ENCODE data around the gene SELENOW.
"Not testable (repeated sequence)": the region's sequence is repeated elsewhere in the genome, so short reads cannot be mapped to it uniquely, and the experiment has no call there.

The SELENOW gene

GRCh38 chr19:47755762-47756626, 22.5 kb upstream of the SELENOW start:
- no peak overlapping the region for H3K4me3 ChIP-seq (ENCODE audit: low read depth, low read length)
- no peak for DNase-seq (ENCODE audit: low read depth)

- H3K4me3 ChIP-seq (ENCODE audit: low read depth, low read length) = no peak overlapping the region
- no peak for DNase-seq (ENCODE audit: low read depth)
These were observed 21.9 kb upstream of the SELENOW start for GRCh38 chr19:47756627-47756929.

- H3K4me3 ChIP-seq (ENCODE audit: low read depth, low read length) = no peak overlapping the region
- no peak for DNase-seq (ENCODE audit: low read depth)
These were observed 21.4 kb upstream of the SELENOW start for GRCh38 chr19:47756953-47757608.

GRCh38 chr19:47757617-47758442, 20.7 kb upstream of the SELENOW start:
- no peak for DNase-seq (ENCODE audit: low read depth)
- H3K4me3 ChIP-seq (ENCODE audit: low read depth, low read length) = no peak overlapping the region

GRCh38 chr19:47758443-47758804, 20.1 kb upstream of the SELENOW start:
- no peak for DNase-seq (ENCODE audit: low read depth)

GRCh38 chr19:47760632-47760999, 17.9 kb upstream of the SELENOW start:
- DNase-seq (ENCODE audit: low read depth) = no peak
- no peak overlapping the region for H3K4me3 ChIP-seq (ENCODE audit: low read depth, low read length)

More at GRCh38 chr19:47758443-47758804, 20.1 kb upstream of the SELENOW start:
- no peak overlapping the region for H3K4me3 ChIP-seq (ENCODE audit: low read depth, low read length)

- H3K4me3 ChIP-seq (ENCODE audit: low read depth, low read length) = no peak overlapping the region
- DNase-seq (ENCODE audit: low read depth) = no peak
These were observed 16.9 kb upstream of the SELENOW start for GRCh38 chr19:47761566-47761965.

- DNase-seq (ENCODE audit: low read depth) = no peak
- H3K4me3 ChIP-seq (ENCODE audit: low read depth, low read length) = no peak overlapping the region
These were observed 16.4 kb upstream of the SELENOW start for GRCh38 chr19:47762151-47762550.

- H3K4me3 ChIP-seq (ENCODE audit: low read depth, low read length) = no peak overlapping the region
These were observed 15.7 kb upstream of the SELENOW start for GRCh38 chr19:47762615-47763308.

GRCh38 chr19:47764705-47765104, 13.8 kb upstream of the SELENOW start:
- not testable (repeated sequence) for H3K4me3 ChIP-seq (ENCODE audit: low read depth, low read length); DNase-seq (ENCODE audit: low read depth)

More at GRCh38 chr19:47762615-47763308, 15.7 kb upstream of the SELENOW start:
- DNase-seq (ENCODE audit: low read depth) = no peak

GRCh38 chr19:47765523-47766358, 12.8 kb upstream of the SELENOW start:
- DNase-seq (ENCODE audit: low read depth) = no peak

GRCh38 chr19:47766359-47766620, 12.2 kb upstream of the SELENOW start:
- DNase-seq (ENCODE audit: low read depth) = no peak

More at GRCh38 chr19:47765523-47766358, 12.8 kb upstream of the SELENOW start:
- H3K4me3 ChIP-seq (ENCODE audit: low read depth, low read length) = no peak overlapping the region

GRCh38 chr19:47766670-47767069, 11.8 kb upstream of the SELENOW start:
- no peak for DNase-seq (ENCODE audit: low read depth)
- H3K4me3 ChIP-seq (ENCODE audit: low read depth, low read length) = no peak overlapping the region

More at GRCh38 chr19:47766359-47766620, 12.2 kb upstream of the SELENOW start:
- H3K4me3 ChIP-seq (ENCODE audit: low read depth, low read length) = no peak overlapping the region

- no peak overlapping the region for H3K4me3 ChIP-seq (ENCODE audit: low read depth, low read length)
These were observed 11.2 kb upstream of the SELENOW start for GRCh38 chr19:47767349-47767748.

GRCh38 chr19:47768604-47769003, 9.9 kb upstream of the SELENOW start:
- no peak overlapping the region for H3K4me3 ChIP-seq (ENCODE audit: low read depth, low read length)
- DNase-seq (ENCODE audit: low read depth) = no peak

More at GRCh38 chr19:47767349-47767748, 11.2 kb upstream of the SELENOW start:
- no peak for DNase-seq (ENCODE audit: low read depth)

- no peak for DNase-seq (ENCODE audit: low read depth)
- H3K4me3 ChIP-seq (ENCODE audit: low read depth, low read length) = no peak overlapping the region
These were observed 9.0 kb upstream of the SELENOW start for GRCh38 chr19:47769534-47769933.

- not testable (repeated sequence) for DNase-seq (ENCODE audit: low read depth); H3K4me3 ChIP-seq (ENCODE audit: low read depth, low read length)
These were observed 7.2 kb upstream of the SELENOW start for GRCh38 chr19:47771291-47771690.

GRCh38 chr19:47776568-47776967, 1.9 kb upstream of the SELENOW start:
- no peak for DNase-seq (ENCODE audit: low read depth)
- H3K4me3 ChIP-seq (ENCODE audit: low read depth, low read length) = no peak overlapping the region

All from skeletal muscle cell (primary cell).